Measurements from ENCODE around the gene HNMT.

DNA sequence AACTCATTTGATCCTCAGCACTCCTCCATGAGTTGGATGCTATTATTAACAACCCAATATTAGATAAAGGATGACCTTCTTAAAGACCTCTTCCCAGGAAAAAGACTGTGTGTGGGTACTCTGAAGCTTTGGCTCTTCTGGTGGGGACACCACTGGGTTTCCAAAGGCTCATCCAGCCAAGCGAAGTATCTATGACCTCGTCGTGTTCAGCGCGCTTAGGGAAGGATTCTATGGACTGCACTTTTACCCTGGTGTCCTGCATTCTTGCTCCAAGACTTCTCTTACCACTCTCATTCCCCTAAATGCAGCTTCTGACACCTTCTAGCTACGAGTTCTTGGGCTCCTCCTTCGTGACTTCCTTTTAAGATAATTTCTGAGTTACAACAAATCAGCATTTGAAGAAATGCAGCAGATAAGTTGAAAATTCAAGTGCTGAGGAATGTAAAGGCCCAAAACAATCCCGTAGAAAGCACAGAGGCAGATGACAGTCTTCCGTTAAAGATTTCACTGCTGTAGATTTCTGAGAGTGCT is 673 bp upstream of the HNMT start:
- TF ChIP-seq, protein P1, sequence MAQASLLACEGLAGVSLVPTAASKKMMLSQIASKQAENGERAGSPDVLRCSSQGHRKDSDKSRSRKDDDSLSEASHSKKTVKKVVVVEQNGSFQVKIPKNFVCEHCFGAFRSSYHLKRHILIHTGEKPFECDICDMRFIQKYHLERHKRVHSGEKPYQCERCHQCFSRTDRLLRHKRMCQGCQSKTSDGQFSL (CRISPR knock-in tag; IDR thresholded peaks at IDR 0.05): no peak
- TF ChIP-seq POLR2A (IDR thresholded peaks at IDR 0.05; ENCODE audit: insufficient read depth in 1 of 2, low read depth in 2 of 2, low read length in 2 of 2): peak in 1 of 2 experiments; percentile 74; a peak in 3 of 4 replicates
- TF ChIP-seq, protein P2, sequence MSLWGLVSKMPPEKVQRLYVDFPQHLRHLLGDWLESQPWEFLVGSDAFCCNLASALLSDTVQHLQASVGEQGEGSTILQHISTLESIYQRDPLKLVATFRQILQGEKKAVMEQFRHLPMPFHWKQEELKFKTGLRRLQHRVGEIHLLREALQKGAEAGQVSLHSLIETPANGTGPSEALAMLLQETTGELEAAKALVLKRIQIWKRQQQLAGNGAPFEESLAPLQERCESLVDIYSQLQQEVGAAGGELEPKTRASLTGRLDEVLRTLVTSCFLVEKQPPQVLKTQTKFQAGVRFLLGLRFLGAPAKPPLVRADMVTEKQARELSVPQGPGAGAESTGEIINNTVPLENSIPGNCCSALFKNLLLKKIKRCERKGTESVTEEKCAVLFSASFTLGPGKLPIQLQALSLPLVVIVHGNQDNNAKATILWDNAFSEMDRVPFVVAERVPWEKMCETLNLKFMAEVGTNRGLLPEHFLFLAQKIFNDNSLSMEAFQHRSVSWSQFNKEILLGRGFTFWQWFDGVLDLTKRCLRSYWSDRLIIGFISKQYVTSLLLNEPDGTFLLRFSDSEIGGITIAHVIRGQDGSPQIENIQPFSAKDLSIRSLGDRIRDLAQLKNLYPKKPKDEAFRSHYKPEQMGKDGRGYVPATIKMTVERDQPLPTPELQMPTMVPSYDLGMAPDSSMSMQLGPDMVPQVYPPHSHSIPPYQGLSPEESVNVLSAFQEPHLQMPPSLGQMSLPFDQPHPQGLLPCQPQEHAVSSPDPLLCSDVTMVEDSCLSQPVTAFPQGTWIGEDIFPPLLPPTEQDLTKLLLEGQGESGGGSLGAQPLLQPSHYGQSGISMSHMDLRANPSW (CRISPR knock-in tag; IDR thresholded peaks at IDR 0.05; ENCODE audit: borderline replicate concordance): no peak
- TF ChIP-seq, protein P3, sequence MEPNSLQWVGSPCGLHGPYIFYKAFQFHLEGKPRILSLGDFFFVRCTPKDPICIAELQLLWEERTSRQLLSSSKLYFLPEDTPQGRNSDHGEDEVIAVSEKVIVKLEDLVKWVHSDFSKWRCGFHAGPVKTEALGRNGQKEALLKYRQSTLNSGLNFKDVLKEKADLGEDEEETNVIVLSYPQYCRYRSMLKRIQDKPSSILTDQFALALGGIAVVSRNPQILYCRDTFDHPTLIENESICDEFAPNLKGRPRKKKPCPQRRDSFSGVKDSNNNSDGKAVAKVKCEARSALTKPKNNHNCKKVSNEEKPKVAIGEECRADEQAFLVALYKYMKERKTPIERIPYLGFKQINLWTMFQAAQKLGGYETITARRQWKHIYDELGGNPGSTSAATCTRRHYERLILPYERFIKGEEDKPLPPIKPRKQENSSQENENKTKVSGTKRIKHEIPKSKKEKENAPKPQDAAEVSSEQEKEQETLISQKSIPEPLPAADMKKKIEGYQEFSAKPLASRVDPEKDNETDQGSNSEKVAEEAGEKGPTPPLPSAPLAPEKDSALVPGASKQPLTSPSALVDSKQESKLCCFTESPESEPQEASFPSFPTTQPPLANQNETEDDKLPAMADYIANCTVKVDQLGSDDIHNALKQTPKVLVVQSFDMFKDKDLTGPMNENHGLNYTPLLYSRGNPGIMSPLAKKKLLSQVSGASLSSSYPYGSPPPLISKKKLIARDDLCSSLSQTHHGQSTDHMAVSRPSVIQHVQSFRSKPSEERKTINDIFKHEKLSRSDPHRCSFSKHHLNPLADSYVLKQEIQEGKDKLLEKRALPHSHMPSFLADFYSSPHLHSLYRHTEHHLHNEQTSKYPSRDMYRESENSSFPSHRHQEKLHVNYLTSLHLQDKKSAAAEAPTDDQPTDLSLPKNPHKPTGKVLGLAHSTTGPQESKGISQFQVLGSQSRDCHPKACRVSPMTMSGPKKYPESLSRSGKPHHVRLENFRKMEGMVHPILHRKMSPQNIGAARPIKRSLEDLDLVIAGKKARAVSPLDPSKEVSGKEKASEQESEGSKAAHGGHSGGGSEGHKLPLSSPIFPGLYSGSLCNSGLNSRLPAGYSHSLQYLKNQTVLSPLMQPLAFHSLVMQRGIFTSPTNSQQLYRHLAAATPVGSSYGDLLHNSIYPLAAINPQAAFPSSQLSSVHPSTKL (CRISPR knock-in tag; IDR thresholded peaks at IDR 0.05): no peak

Data from HepG2 (cell line).